HEK293T (cell line): Measurements from ENCODE around the gene FOXD4L6.
"Not testable (repeated sequence)": the region's sequence is repeated elsewhere in the genome, so short reads cannot be mapped to it uniquely, and the experiment has no call there.

Source experiments
- ARNT ChIP-seq: fragments of 450-650 bp; IDR thresholded peaks from 2 replicates; pipeline ENCODE4 v1.6.1; 2017; ENCODE audit warnings: mild to moderate bottlenecking
- FOXM1 ChIP-seq: fragments of 450-650 bp; IDR thresholded peaks from 2 replicates; pipeline ENCODE4 v1.6.1; 2017; ENCODE audit warnings: mild to moderate bottlenecking, borderline replicate concordance

DNA sequence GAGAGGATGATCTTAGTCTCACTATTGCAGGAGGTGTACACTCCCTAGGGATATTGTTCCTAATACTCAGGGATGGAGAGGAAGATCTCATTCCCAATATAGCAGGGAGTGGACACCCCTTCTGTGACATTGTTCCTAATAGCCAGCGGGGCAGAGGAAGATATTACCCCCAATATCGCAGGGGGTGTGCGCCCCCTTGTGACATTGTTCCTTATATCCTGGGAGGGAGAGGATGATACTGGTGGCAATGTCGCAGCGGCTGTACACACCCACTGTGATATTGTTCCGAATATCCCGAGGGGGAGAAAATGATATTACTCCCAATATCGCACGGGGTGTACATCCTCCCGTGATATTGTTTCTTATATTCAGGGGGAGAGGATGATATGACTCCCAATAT, 17.6 kb downstream of the FOXD4L6 start:
- TF ChIP-seq FOXM1, ARNT: not testable (repeated sequence)
